NB4 (cell line): ENCODE measurements around the gene GEMIN5.

Experiments used
- CTCF ChIP-seq: IDR thresholded peaks from one replicate; pipeline ENCODE4 v1.5.1; 2012; ENCODE audit warnings: low read depth, low read length
- POLR2A ChIP-seq: IDR thresholded peaks from 2 replicates; pipeline ENCODE4 v1.6.1; 2011; ENCODE audit warnings: mild to moderate bottlenecking; ENCODE audit not compliant: insufficient read length; ENCODE audit errors: extremely low read depth

- no peak for TF ChIP-seq CTCF
- TF ChIP-seq POLR2A = no peak
Observed at GRCh38 chr5:154841273-154841661, 96.7 kb downstream of the GEMIN5 start.
